ENCODE measurements around the gene IGF2BP2. TPM values are rescaled to one million over a fixed set of nuclear protein-coding genes. Genes with fewer than 3 reads are reported as not detected.

The IGF2BP2 gene
- total RNA-seq, 1 experiment from 2014 or later: 135 TPM

GRCh38 chr3:185756477-185756876 is 68.4 kb downstream of the IGF2BP2 start:
- POLR2A ChIA-PET: no interaction called here
- Histone ChIP-seq H3K4me2 (ENCODE audit: low read length) (peak overlapping the region; percentile 44), H3K79me2 (ENCODE audit: insufficient read depth, low read length) (peaks cover 99% of the 10 kb centered on the region), H3K9me3 (ENCODE audit: control insufficient read depth in 1 of 2, insufficient read depth in 1 of 2, low read depth in 1 of 2, low read length in 2 of 2) (no peaks in the 10 kb centered on the region), H3K27me3 (ENCODE audit: insufficient read depth, low read length) (no peaks in the 10 kb centered on the region), H3K4me3 (replicated peaks in 1 of 2; ENCODE audit: low read depth in 1 of 2, low read length in 2 of 2) (no peak overlapping the region), H2AFZ (ENCODE audit: low read depth, low read length, poor library complexity, severe bottlenecking) (no peak overlapping the region), H3K27ac (ENCODE audit: low read depth, low read length) (no peak overlapping the region), H3K9me2 (ENCODE audit: insufficient read depth) (no peaks in the 10 kb centered on the region), H4K20me1 (ENCODE audit: insufficient read depth) (peaks cover 31% of the 10 kb centered on the region; the same call in 1 of the 2 replicates), H3K36me3 (ENCODE audit: control insufficient read depth in 1 of 2, insufficient read depth in 2 of 2, low read length in 2 of 2) (0 out of 4 replicates have a peak, but pooled peaks cover 0 to 3% of the 10 kb centered on the region in 2 experiments), H3K9ac (ENCODE audit: low read length) (no peak overlapping the region), H3K4me1 (ENCODE audit: control insufficient read depth in 1 of 2, insufficient read depth in 2 of 2, low read length in 2 of 2) (peaks cover 31 to 51% of the 10 kb centered on the region in 2 experiments)
- ATAC-seq: peak; percentile 39; the same call in 1 of the 2 replicates
- CTCF ChIA-PET: no interaction called here
- intact Hi-C loops (cut with micrococcal nuclease): no loop called here
- RAD21 ChIA-PET (ENCODE audit: low non-redundant PET in 1 of 2, low total read pairs in 2 of 2, uncharacterized antibody in 2 of 2, unreplicated experiment in 2 of 2): no interaction called here
- no peak for DNase-seq (ENCODE audit: low read depth, low spot score)
- TF ChIP-seq MAX (IDR thresholded peaks at IDR 0.05) (peak; percentile 37; the same call in 1 of the 2 replicates), EGR1 (IDR thresholded peaks at IDR 0.05; ENCODE audit: low read depth) (no peak), FOSL1 (IDR thresholded peaks at IDR 0.05; ENCODE audit: low read depth) (no peak), CBX3 (IDR thresholded peaks at IDR 0.05; ENCODE audit: low read depth) (no peak), SRF (IDR thresholded peaks at IDR 0.05; ENCODE audit: low read depth) (no peak), REST (IDR thresholded peaks at IDR 0.05; ENCODE audit: low read depth) (no peak), EZH2 (IDR thresholded peaks at IDR 0.05) (no peak), EZH2phosphoT487 (IDR thresholded peaks at IDR 0.05; ENCODE audit: borderline replicate concordance) (no peak), RAD21 (IDR thresholded peaks at IDR 0.05; ENCODE audit: low read depth) (no peak)
- no TSS peak for BruUV-seq (replicated peaks)

All from HCT116 (cell line).